Measurements from ENCODE around the gene NUMBL. TPM values are rescaled to one million over a fixed set of nuclear protein-coding genes. Genes with fewer than 3 reads are reported as not detected.

The NUMBL gene
- total and polyA plus RNA-seq, 9 of the 15 experiments (the other 6 are each of a cell fraction or from before 2014, with no cell fraction given), result 0.39 to 38.6 (median 6.6) TPM

DNA sequence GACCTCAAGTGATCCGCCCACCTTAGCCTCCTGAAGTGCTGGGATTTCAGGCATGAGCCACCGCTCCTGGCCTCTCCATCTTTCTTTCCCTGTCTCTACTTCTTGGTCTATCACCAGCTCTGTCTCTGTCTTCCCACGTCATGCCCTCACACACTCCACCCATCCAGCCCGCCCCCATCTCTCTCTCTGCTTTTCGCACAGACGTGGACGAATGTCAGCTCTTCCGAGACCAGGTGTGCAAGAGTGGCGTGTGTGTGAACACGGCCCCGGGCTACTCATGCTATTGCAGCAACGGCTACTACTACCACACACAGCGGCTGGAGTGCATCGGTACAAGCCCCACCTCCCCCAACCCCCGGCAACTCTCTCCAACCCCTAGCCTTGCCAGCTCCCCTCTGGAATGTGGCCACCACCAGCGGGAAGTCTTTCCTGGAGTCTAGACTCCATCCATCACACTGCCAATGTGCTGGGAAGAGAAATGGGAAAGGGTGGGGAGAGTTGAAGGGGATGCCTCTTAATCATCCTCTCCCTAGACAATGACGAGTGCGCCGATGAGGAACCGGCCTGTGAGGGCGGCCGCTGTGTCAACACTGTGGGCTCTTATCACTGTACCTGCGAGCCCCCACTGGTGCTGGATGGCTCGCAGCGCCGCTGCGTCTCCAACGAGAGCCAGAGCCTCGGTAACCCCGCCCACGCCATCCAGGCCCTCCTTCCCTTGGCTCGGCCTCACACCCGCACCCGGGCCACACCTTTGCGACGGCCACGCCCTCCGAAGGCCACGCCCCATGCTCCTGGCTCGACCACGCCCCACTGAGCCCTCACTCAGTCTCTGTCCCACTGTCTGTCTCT is 66.8 kb downstream of the NUMBL start (continued):
- TF ChIP-seq, protein P1, sequence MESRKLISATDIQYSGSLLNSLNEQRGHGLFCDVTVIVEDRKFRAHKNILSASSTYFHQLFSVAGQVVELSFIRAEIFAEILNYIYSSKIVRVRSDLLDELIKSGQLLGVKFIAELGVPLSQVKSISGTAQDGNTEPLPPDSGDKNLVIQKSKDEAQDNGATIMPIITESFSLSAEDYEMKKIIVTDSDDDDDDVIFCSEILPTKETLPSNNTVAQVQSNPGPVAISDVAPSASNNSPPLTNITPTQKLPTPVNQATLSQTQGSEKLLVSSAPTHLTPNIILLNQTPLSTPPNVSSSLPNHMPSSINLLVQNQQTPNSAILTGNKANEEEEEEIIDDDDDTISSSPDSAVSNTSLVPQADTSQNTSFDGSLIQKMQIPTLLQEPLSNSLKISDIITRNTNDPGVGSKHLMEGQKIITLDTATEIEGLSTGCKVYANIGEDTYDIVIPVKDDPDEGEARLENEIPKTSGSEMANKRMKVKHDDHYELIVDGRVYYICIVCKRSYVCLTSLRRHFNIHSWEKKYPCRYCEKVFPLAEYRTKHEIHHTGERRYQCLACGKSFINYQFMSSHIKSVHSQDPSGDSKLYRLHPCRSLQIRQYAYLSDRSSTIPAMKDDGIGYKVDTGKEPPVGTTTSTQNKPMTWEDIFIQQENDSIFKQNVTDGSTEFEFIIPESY (CRISPR knock-in tag; IDR thresholded peaks at IDR 0.05), result no peak
- TF ChIP-seq POLR2AphosphoS5 (IDR thresholded peaks at IDR 0.05; ENCODE audit: control insufficient read depth, insufficient read depth, low read depth, low read length) (no peak), ZBTB8A (IDR thresholded peaks at IDR 0.05; ENCODE audit: partially characterized antibody) (no peak), NFATC3 (IDR thresholded peaks at IDR 0.05) (no peak), WHSC1 (IDR thresholded peaks at IDR 0.05; ENCODE audit: low read length) (no peak), MAFF (IDR thresholded peaks at IDR 0.05; ENCODE audit: low read length) (no peak), PTBP1 (IDR thresholded peaks at IDR 0.05; ENCODE audit: low read depth, low read length) (no peak), SRSF7 (optimal IDR thresholded peaks at IDR 0.05; ENCODE audit: low read depth, low read length) (no peak), PHF21A (IDR thresholded peaks at IDR 0.05; ENCODE audit: borderline replicate concordance, low read depth) (no peak), MED1 (CRISPR knock-in tag; IDR thresholded peaks at IDR 0.05; ENCODE audit: borderline replicate concordance) (no peak), CSDE1 (IDR thresholded peaks at IDR 0.05) (no peak)
- TF ChIP-seq, protein P2, sequence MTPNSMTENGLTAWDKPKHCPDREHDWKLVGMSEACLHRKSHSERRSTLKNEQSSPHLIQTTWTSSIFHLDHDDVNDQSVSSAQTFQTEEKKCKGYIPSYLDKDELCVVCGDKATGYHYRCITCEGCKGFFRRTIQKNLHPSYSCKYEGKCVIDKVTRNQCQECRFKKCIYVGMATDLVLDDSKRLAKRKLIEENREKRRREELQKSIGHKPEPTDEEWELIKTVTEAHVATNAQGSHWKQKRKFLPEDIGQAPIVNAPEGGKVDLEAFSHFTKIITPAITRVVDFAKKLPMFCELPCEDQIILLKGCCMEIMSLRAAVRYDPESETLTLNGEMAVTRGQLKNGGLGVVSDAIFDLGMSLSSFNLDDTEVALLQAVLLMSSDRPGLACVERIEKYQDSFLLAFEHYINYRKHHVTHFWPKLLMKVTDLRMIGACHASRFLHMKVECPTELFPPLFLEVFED (CRISPR knock-in tag; conservative IDR thresholded peaks at IDR 0.05), result no peak
- TF ChIP-seq, protein P3, sequence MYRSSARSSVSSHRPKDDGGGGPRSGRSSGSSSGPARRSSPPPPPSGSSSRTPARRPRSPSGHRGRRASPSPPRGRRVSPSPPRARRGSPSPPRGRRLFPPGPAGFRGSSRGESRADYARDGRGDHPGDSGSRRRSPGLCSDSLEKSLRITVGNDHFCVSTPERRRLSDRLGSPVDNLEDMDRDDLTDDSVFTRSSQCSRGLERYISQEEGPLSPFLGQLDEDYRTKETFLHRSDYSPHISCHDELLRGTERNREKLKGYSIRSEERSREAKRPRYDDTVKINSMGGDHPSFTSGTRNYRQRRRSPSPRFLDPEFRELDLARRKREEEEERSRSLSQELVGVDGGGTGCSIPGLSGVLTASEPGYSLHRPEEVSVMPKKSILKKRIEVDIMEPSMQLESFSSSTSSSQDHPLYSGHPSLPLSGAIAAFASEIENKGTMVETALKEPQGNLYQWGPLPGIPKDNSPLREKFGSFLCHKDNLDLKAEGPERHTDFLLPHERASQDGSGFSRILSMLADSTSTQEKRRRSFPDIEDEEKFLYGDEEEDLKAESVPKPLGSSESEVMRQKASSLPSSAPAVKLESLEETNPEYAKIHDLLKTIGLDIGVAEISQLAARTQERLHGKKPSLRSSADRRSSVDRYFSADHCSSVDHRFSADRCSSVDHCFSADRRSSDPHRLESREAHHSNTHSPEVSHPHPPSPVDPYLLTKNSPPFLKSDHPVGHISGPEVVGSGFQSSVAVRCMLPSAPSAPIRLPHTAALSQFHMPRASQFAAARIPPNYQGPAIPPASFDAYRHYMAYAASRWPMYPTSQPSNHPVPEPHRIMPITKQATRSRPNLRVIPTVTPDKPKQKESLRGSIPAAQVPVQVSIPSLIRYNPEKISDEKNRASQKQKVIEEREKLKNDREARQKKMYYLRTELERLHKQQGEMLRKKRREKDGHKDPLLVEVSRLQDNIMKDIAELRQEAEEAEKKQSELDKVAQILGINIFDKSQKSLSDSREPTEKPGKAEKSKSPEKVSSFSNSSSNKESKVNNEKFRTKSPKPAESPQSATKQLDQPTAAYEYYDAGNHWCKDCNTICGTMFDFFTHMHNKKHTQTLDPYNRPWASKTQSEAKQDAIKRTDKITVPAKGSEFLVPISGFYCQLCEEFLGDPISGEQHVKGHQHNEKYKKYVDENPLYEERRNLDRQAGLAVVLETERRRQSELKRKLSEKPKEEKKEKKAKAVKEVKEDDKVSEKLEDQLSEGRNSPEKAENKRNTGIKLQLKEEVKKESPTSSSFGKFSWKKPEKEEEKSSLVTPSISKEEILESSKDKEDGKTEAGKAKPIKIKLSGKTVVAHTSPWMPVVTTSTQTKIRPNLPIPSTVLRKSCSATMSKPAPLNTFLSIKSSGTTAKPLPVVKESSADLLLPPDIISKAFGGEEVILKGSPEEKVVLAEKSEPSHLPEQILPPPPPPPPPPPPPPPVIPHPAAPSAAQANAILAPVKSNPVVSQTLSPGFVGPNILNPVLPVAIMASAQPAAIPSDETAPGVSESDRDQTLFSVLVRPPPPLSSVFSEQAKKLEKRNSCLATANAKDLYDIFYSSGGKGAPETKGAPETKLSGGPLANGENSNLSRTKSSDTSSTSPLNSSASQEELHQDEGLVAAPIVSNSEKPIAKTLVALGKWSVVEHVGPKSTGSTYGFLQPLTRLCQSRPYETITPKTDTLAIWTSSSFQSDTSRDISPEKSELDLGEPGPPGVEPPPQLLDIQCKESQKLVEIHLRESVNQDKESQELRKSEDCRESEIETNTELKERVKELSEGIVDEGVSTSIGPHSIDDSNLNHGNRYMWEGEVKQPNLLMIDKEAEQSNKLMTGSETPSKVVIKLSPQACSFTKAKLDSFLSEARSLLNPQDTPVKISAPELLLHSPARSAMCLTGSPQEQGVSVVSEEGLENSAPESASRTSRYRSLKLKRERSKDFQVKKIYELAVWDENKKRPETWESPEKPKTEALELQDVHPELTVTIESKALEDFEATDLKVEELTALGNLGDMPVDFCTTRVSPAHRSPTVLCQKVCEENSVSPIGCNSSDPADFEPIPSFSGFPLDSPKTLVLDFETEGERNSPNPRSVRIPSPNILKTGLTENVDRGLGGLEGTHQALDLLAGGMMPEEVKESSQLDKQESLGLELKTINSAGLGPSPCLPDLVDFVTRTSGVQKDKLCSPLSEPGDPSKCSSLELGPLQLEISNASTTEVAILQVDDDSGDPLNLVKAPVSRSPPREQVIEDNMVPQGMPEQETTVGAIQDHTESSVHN (IDR thresholded peaks at IDR 0.05; ENCODE audit: borderline replicate concordance in 1 of 2, low read depth in 1 of 2), result no peak
- TF ChIP-seq, protein P4, sequence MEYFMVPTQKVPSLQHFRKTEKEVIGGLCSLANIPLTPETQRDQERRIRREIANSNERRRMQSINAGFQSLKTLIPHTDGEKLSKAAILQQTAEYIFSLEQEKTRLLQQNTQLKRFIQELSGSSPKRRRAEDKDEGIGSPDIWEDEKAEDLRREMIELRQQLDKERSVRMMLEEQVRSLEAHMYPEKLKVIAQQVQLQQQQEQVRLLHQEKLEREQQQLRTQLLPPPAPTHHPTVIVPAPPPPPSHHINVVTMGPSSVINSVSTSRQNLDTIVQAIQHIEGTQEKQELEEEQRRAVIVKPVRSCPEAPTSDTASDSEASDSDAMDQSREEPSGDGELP (CRISPR knock-in tag; IDR thresholded peaks at IDR 0.05; ENCODE audit: borderline replicate concordance), result peak; percentile 86

Measured in K562 (cell line).